Panc1 (cell line): Measurements from ENCODE around the gene SPACA5.
"Not testable (repeated sequence)": the region's sequence is repeated elsewhere in the genome, so short reads cannot be mapped to it uniquely, and the experiment has no call there.

Experiments
- CTCF ChIP-seq: fragments of 450-650 bp; IDR thresholded peaks from 2 replicates; pipeline ENCODE4 v1.5.1; 2017; ENCODE audit warnings: mild to moderate bottlenecking
- POLR2AphosphoS5 ChIP-seq: IDR thresholded peaks from 2 replicates; pipeline ENCODE4 v1.6.1; 2012; ENCODE audit warnings: mild to moderate bottlenecking, low read depth, low read length, moderate library complexity
- REST ChIP-seq, 2 experiments: IDR thresholded peaks; 2 replicates each; pipeline ENCODE4 v1.6.1; 2011 to 2012; ENCODE audit warnings: low read depth in 2 of 2, control low read depth in 1 of 2, low read length in 1 of 2, mild to moderate bottlenecking in 1 of 2, moderate library complexity in 1 of 2; ENCODE audit not compliant: insufficient read depth in 1 of 2
- TCF7L2 ChIP-seq: IDR thresholded peaks from 2 replicates; pipeline ENCODE4 v1.6.1; 2011; ENCODE audit warnings: mild to moderate bottlenecking, low read depth, low read length, inconsistent platforms

GRCh38 chrX:48020472-48020871 lies 13.7 kb downstream of the SPACA5 start:
- not testable (repeated sequence) for TF ChIP-seq REST (IDR thresholded peaks at IDR 0.05; ENCODE audit: insufficient read depth in 1 of 2, low read depth in 2 of 2, low read length in 1 of 2); CTCF; POLR2AphosphoS5; TCF7L2
